NOMO-1 treated with DMSO at 0.1 percent for 48 hours (cell line): ENCODE results near the gene TLR3.

Experiments used
- DNase-seq: peaks from one replicate; lab custom pipeline; 2025; ENCODE audit not compliant: unreplicated experiment; lab: John Stamatoyannopoulos, UW

Gene TLR3

DNA sequence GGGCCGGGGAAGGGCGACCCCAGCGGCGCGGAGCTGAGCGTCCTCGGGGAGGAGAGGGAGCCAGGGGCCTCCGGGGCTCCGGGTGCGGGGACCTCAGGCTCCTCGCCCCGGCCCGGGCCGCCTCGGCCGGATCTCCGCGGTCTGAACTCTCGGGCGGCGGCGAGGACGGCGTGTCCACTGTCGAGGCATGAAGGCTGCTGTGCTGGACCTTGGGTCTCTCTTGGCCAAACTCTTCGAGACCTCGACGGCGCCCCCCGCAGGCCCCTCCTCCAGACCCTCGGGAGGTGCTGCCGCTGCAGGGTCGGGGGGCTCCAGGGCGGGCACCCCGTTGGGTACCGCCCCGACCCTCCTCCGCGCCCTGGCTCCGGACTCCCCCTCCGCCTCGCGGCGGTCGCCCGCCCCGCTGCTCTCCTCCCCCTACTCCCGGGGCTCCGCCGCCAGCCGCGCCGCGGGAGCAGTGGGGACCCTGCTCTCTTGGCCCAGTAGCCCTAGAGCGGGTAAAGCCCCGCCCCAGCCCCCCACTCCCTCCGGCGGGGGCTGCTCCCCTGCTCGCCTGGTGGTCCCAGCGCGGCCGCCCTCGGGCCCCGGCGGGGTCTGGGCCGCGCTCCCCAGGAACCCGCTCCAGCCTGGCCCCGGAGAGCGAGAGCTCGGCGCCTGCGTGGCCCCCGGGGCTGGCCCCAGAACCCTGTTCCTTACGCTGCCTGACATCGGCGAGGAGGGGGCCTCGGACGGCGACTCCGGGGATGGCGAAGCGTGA is 36.1 kb downstream of the TLR3 start:
- DNase-seq: no peak

- DNase-seq: no peak
Measured at GRCh38 chr4:186105647-186106321, 36.8 kb downstream of the TLR3 start.

GRCh38 chr4:186107947-186108346 is 39.0 kb downstream of the TLR3 start:
- no peak for DNase-seq

DNA sequence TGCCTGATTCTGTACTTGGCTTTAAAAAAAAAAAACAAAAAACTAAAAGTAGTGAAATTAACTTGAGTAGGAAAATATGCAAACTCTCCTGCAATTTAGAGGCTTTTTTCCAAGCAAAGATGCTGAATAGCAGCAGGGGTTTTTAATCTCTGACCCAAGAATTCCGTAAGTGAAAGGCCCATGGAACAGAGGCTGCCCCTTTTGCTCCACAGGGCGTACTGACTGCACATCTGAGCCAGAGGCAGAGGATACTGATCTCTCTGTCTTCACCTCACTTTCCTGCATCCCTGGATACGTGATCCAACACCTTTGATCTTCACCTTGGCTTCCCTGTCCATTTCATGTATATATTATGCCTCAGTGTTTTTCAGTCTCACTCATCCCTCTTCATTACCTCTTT is 39.4 kb downstream of the TLR3 start:
- DNase-seq: no peak

DNA sequence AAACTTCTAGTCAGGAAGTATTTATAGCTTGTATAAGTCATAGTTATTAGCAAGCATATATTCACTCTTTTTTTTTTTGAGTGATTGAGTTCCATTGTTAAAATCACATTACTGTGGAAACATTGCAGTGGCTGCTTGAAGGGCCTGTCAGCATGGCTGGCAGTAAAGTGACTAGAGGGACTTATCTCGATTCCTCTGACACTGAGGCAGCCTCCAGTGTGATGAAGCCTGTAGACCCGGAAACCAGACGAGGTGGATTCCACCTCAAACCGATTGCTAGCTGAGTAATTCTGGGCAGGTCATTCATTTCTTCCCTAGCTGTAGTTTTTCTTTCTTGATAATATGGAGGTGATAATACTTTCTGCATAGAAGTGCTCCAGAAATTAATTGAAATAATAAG is 40.3 kb downstream of the TLR3 start:
- no peak for DNase-seq

DNA sequence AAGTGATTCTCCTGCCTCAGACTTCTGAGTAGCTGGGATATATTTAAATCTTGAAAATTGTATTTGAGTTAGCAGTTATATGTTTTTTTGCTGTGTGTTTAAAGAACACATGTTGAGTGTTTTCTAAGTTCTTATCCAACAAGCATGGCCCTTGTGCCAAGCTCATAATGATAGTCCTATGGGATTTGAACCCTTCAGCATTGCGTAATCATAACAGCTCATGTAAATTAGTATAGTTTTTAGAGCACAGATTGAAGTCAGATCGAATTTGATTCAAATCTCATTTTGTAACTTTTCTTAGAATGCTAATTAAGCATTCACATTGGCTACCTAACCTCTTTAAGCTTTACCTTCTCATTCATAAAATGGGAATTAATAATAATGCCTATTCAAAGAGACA is 47.7 kb downstream of the TLR3 start:
- no peak for DNase-seq

- DNase-seq: no peak
Measured at GRCh38 chr4:186118582-186118981, 49.6 kb downstream of the TLR3 start.

DNA sequence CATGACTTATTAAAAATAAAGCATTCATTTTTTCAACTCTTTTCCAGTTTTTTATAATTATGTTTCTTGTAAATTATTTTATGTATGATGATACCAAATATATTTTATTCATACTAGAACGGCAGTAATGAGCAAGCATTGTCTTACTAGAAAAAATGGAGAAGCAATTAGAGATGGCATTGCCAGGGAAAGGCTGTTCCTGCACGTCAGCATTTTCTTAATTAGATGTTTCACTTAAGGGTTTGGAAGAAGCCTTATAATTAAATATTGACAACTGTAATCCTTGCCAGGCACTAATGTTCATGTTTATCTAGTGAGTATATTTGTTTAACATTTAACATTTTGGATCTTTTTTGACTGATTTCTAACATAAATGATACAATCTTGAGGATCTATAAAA is 52.1 kb downstream of the TLR3 start:
- no peak for DNase-seq

DNA sequence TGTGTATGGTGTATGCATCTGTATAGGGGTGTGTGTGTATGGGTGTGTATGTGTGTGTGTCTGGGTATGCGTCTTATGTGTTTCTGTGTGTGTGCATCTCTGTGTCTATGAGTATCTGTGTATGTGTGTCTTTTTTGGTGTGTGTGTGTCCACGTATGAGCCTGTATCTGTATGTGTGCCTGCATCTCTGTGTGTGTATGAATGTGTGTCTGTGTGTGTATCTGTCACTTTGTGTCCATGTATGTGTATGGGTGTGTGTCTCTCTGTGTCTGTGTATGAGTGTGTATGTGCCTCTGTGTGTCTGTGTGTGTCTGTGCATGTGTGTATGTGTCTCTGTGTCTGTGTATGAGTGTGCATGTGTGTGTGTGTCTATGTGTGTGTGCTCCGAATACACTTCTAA is 59.9 kb downstream of the TLR3 start:
- DNase-seq: no peak

GRCh38 chr4:186131935-186132334 is 63.0 kb downstream of the TLR3 start:
- DNase-seq: no peak

DNA sequence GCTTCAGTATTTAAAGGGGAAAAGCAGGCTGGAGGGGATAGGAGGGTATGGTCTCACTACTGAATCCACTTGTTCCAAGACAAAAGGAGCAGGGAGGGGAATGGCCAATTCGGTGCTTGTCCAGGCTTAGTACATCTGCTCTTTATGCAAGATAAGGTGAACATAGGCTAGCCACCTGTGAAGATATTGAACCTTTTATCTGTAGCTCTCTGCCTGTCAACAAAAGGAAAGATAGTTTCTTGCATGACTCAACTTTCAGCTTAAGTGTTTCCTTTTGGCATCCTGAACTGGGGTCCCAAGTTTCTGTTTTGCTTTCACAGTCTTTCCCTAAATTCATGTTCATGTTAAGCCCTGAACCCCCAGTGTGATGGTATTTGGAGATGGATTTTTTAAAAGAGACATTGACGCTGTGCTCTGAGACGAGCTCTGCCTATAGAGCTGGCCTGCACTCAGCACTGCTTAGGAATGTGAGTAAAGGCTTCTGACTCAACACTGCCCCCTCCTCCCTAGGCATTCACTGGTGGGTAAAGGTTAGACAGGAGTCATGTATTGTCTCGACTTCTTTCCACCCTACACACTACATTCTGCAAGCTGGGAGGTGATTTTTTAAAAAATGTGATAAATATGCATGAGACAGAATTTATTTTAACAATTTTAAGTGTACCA is 63.8 kb downstream of the TLR3 start:
- DNase-seq: no peak

DNA sequence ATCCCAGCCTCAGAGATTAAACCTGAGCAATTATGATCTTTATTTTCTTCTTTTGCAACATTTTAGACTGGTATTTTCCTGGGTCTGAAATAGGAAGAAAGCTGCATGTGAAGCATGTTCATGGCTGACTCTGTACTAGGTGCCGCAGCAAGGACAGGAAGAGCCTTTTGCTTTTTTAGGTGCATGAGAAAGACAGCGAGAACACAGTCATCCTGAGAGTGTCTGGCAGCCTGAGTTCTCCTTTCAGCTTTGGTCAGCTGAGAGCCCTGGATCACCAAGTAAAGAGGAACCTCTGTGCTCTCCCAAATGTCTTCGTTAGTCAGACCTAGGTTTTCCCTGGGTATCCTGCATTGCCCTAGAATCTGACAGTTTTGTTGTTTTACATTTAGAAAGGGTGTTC is 65.3 kb downstream of the TLR3 start:
- peak; percentile 63 for DNase-seq

DNA sequence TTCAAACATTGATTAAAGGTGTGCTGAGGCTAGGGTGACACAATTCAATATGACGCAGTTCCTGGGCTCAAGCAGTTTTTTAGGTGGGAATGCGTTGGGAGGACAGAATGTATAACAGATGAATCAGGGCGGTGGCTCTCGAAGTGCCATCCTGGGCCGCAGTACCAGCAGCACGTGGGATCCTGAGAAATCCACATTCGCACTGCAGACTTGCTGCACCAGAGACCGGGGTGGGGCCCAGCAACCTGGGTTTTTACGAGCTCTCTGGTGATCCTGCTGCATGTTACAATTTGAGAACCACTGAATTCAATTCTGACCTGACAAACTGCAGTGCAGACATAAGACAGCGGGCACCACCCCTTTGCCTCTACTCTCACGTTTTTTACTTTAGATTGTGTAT is 65.9 kb downstream of the TLR3 start:
- no peak for DNase-seq

DNA sequence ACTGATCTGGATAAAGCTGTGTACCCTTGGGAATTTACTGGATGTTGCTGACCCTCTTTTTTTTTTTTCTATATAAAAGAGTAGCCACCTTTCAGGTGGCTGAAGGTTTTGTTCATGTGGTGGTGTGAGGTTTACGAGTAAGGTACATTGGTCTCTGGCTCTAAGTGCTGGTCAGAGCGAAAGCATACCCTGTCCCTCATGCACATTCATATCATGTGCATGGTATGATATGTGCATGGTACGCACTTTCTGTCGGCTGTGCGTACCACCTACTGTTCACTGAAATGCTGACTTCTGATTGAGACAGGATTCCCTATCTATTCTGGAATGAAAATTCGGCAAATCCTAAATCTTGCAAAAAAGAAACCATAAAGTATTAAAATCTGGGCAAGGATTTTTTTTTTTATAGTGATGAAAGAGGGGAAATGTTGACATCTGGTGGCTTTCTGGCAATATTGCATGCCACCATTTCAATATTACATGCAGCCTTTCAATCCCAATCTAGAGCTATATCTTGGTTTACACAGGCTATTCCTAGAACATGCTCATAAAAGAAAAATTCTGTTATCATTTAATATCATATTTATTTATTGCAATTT is 68.3 kb downstream of the TLR3 start:
- DNase-seq: peak; percentile 18
